SK-N-MC (cell line): ENCODE measurements around the gene C3orf18.

ENCODE experiments used
- EZH2 ChIP-seq: fragments of 200-600 bp; sonication (generic); IDR thresholded peaks from one replicate; pipeline ENCODE4 v1.6.1; 2017; ENCODE audit warnings: antibody characterized with exemption
- FOXP2 ChIP-seq: optimal IDR thresholded peaks from 2 replicates; pipeline ENCODE3; 2011; ENCODE audit warnings: mild to moderate bottlenecking, moderate library complexity; ENCODE audit not compliant: insufficient read depth; ENCODE audit errors: extremely low read length, control extremely low read depth

GRCh38 chr3:50574444-50574831, 6.9 kb upstream of the C3orf18 start:
- TF ChIP-seq FOXP2 (no peak), EZH2 (no peak)
